Gastrocnemius medialis (tissue), 4 donors: ENCODE results near the gene SERTAD2.

Experiments
- CTCF ChIP-seq, 5 experiments: fragments of 450-650 bp in 3 of 5; fragments of 200-600 bp in 2 of 5; sonication (generic) in 2 of 5; IDR thresholded peaks in 4 of 5; conservative IDR thresholded peaks in 1 of 5; 1 replicate in 4 of 5; 2 replicates in 1 of 5; pipeline ENCODE4 v1.5.1; 2016 to 2019; ENCODE audit warnings: antibody characterized with exemption in 5 of 5, mild to moderate bottlenecking in 3 of 5, moderate library complexity in 3 of 5
- POLR2A ChIP-seq, 2 donors: fragments of 450-650 bp; IDR thresholded peaks; one replicate each; pipeline ENCODE4 v1.6.1; 2017; ENCODE audit warnings: antibody characterized with exemption in 2 of 2, mild to moderate bottlenecking in 2 of 2, moderate library complexity in 2 of 2

GRCh38 chr2:64672708-64673107, 19.0 kb upstream of the SERTAD2 start:
- TF ChIP-seq CTCF (IDR thresholded peaks at IDR 0.05 in 4 of 5, conservative IDR thresholded peaks at IDR 0.05 in 1 of 5) (no peak), POLR2A (IDR thresholded peaks at IDR 0.05) (no peak)
